PC-3 (cell line): ENCODE measurements around the gene APELA. TPM values are rescaled to one million over a fixed set of nuclear protein-coding genes. Genes with fewer than 3 reads are reported as not detected.
"Not testable (repeated sequence)": the region's sequence is repeated elsewhere in the genome, so short reads cannot be mapped to it uniquely, and the experiment has no call there.

Experiments
- ATAC-seq: fragments of 200-7000 bp; cut with Tn5 transposase; 2 replicates; pipeline ENCODE4 v1.9.1; 2020; ENCODE audit warnings: mild to moderate bottlenecking, moderate library complexity
- BruUV-seq: library from RNA; stranded (reverse); fragments of 400-500 nt; replicated peaks from 2 replicates; lab custom pipeline; 2021; lab: Mats Ljungman, UMichigan
- CTCF ChIA-PET: fragments of 300-600 bp; sonication (Branson Sonifier 250); formaldehyde crosslinking; loops from one replicate; lab custom pipeline; 2022; ENCODE audit warnings: antibody characterized with exemption; lab: Charles Lee
- POLR2A ChIA-PET: fragments of 300-600 bp; sonication (Branson Sonifier 250); formaldehyde crosslinking; loops from one replicate; lab custom pipeline; 2022; ENCODE audit warnings: antibody characterized with exemption; ENCODE audit not compliant: unreplicated experiment; lab: Charles Lee
- DNase-seq: peaks from one replicate; pipeline ENCODE4 v3.0.0-alpha.2; 2015
- H2AFZ ChIP-seq: fragments of 300-600 bp; sonication (generic); 2 replicates; pipeline ENCODE4 v1.6.0; 2016; ENCODE audit warnings: antibody characterized with exemption, low read length
- H3F3A ChIP-seq: fragments of 300-600 bp; sonication (generic); one replicate; pipeline ENCODE4 v1.6.0; 2017; ENCODE audit warnings: antibody characterized with exemption, low read length, control low read depth, mild to moderate bottlenecking; ENCODE audit not compliant: unreplicated experiment
- H3K27ac ChIP-seq: fragments of 300-600 bp; sonication (generic); 2 replicates; pipeline ENCODE4 v1.5.1; 2016; ENCODE audit warnings: mild to moderate bottlenecking, low read length
- H3K27me3 ChIP-seq: fragments of 300-600 bp; sonication (generic); 2 replicates; pipeline ENCODE4 v1.6.1; 2016; ENCODE audit warnings: low read length, mixed read lengths
- H3K36me3 ChIP-seq: fragments of 300-600 bp; sonication (generic); 2 replicates; pipeline ENCODE4 v1.6.1; 2016; ENCODE audit warnings: low read depth, mixed run types, low read length, mixed read lengths
- H3K4me1 ChIP-seq: fragments of 300-600 bp; sonication (generic); 2 replicates; pipeline ENCODE4 v1.5.1; 2016; ENCODE audit warnings: low read length; ENCODE audit not compliant: insufficient read depth
- H3K4me2 ChIP-seq: fragments of 300-600 bp; sonication (generic); 2 replicates; pipeline ENCODE4 v1.6.0; 2016; ENCODE audit warnings: low read length
- H3K4me3 ChIP-seq: fragments of 300-600 bp; sonication (generic); 2 replicates; pipeline ENCODE4 v1.5.1; 2016; ENCODE audit warnings: mild to moderate bottlenecking, low read length, mixed read lengths
- H3K79me2 ChIP-seq: fragments of 300-600 bp; sonication (generic); 2 replicates; pipeline ENCODE4 v1.6.1; 2017; ENCODE audit warnings: low read length, mixed read lengths
- H3K9ac ChIP-seq: fragments of 300-600 bp; sonication (generic); 2 replicates; pipeline ENCODE4 v1.6.0; 2016; ENCODE audit warnings: mild to moderate bottlenecking, low read length
- H3K9me2 ChIP-seq: fragments of 300-600 bp; sonication (generic); replicated peaks from 2 replicates; pipeline ENCODE4 v1.6.1; 2016; ENCODE audit warnings: mixed run types, low read length, mixed read lengths
- H3K9me3 ChIP-seq: fragments of 300-600 bp; sonication (generic); 2 replicates; pipeline ENCODE4 v1.6.1; 2016; ENCODE audit warnings: low read length, mixed read lengths
- H4K20me1 ChIP-seq: fragments of 300-600 bp; sonication (generic); 2 replicates; pipeline ENCODE4 v1.6.1; 2016; ENCODE audit warnings: low read length, mixed read lengths
- EZH2 ChIP-seq: fragments of 300-600 bp; sonication (generic); IDR thresholded peaks from one replicate; pipeline ENCODE4 v1.6.1; 2017; ENCODE audit warnings: antibody characterized with exemption, mild to moderate bottlenecking, low read length; ENCODE audit not compliant: unreplicated experiment
- EZH2phosphoT487 ChIP-seq: fragments of 300-600 bp; sonication (generic); IDR thresholded peaks from 2 replicates; pipeline ENCODE4 v1.6.1; 2018; ENCODE audit warnings: mild to moderate bottlenecking, antibody characterized with exemption, low read length, borderline replicate concordance
- intact Hi-C: fragments of 100-400 bp; cut with micrococcal nuclease; formaldehyde crosslinking; loops from 2 replicates; pipeline ENCODE4 v1.9.0; 2023
- total RNA-seq: library from RNA; depleted of rRNA; stranded (reverse); fragments of >200 nt; gene quantifications from 2 replicates; pipeline ENCODE4 v1.2.3, GENCODE V29; 2014
- TF ChIP-seq, protein P1 (sequence below): fragments of 300-600 bp; sonication (generic); conservative IDR thresholded peaks from 2 replicates; pipeline ENCODE4 v1.5.1; 2017; ENCODE audit warnings: antibody characterized with exemption, low read depth, mild to moderate bottlenecking, low read length

APELA gene
- total RNA-seq, 1 experiment from 2014 or later = not detected

DNA sequence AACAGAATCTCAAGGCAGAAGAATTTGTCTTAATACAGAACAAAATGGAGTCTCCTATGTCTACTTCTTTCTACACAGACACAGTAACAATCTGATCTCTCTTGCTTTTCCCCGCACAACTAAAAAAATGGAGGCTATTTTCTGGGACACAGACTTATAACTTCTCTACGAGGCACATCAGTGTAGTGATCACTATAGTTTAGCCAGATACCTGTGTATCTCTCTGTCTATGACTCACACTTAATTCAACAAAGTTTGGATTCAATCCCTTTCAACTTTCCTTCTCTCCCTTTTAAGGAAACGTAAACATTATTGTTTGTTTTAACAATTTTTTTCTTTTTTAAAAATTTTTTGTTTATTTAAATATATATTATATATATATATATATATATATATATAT, 29.4 kb downstream of the APELA start:
- TF ChIP-seq EZH2phosphoT487 = no peak
- Histone ChIP-seq H3K4me1 (no peaks in the 10 kb centered on the region), H3K4me2 (no peak overlapping the region), H3K36me3 (no peaks in the 10 kb centered on the region), H2AFZ (no peak overlapping the region), H3K9me3 (no peaks in the 10 kb centered on the region), H3K4me3 (no peak overlapping the region), H3F3A (no peaks in the 10 kb centered on the region), H4K20me1 (no peaks in the 10 kb centered on the region), H3K9me2 (no peaks in the 10 kb centered on the region), H3K9ac (no peak overlapping the region), H3K79me2 (no peaks in the 10 kb centered on the region), H3K27me3 (no peaks in the 10 kb centered on the region), H3K27ac (no peak overlapping the region)
- ATAC-seq = peak; percentile 37; the same call in 1 of the 2 replicates
- DNase-seq = peak; percentile 11
- intact Hi-C loops = no loop called here
- BruUV-seq = no TSS peak
- ChIA-PET CTCF (no interaction called here), POLR2A (no interaction called here)

DNA sequence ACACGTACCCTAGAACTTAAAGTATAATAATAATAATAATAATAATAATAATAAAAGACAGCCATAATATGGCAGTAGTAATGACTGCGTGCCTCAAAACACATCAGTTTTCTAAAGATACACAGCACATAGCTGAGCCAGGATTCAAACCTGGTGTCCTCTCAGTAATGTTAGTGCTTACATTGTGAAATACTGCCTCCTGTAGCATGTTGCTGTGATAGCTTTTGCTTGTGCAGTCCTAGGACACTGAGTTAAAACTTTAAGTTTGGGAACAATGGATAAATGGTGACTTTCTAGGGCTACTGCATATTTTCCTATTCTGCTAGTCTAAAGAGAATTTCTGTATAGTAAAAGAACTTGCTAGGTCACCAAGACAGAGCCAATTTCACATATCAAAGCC, 36.5 kb downstream of the APELA start:
- CTCF ChIA-PET = not testable (repeated sequence)

GRCh38 chr4:164918956-164919355, 42.0 kb downstream of the APELA start:
- POLR2A ChIA-PET = no interaction called here
- intact Hi-C loops = no loop called here
- no TSS peak for BruUV-seq

More for the DNA sequence above, 36.5 kb downstream of the APELA start:
- H3F3A ChIP-seq, ATAC-seq, H3K27me3 ChIP-seq, H3K4me2 ChIP-seq, H3K4me3 ChIP-seq, H3K4me1 ChIP-seq, intact Hi-C loops, H3K9ac ChIP-seq, BruUV-seq, H3K79me2 ChIP-seq, H3K27ac ChIP-seq, H3K9me2 ChIP-seq, H4K20me1 ChIP-seq, H3K9me3 ChIP-seq, H3K36me3 ChIP-seq, H2AFZ ChIP-seq, DNase-seq, POLR2A ChIA-PET: not testable (repeated sequence)
- TF ChIP-seq, protein P1, sequence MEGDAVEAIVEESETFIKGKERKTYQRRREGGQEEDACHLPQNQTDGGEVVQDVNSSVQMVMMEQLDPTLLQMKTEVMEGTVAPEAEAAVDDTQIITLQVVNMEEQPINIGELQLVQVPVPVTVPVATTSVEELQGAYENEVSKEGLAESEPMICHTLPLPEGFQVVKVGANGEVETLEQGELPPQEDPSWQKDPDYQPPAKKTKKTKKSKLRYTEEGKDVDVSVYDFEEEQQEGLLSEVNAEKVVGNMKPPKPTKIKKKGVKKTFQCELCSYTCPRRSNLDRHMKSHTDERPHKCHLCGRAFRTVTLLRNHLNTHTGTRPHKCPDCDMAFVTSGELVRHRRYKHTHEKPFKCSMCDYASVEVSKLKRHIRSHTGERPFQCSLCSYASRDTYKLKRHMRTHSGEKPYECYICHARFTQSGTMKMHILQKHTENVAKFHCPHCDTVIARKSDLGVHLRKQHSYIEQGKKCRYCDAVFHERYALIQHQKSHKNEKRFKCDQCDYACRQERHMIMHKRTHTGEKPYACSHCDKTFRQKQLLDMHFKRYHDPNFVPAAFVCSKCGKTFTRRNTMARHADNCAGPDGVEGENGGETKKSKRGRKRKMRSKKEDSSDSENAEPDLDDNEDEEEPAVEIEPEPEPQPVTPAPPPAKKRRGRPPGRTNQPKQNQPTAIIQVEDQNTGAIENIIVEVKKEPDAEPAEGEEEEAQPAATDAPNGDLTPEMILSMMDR = 0 out of 2 replicates have a peak, but pooled peaks have one; percentile 15

More at GRCh38 chr4:164918956-164919355, 42.0 kb downstream of the APELA start:
- no peak overlapping the region for H3K4me2 ChIP-seq
- H3K9ac ChIP-seq = no peak overlapping the region
- H3K9me2 ChIP-seq = no peaks in the 10 kb centered on the region
- H3K36me3 ChIP-seq = no peaks in the 10 kb centered on the region
- no peaks in the 10 kb centered on the region for H3K9me3 ChIP-seq
- TF ChIP-seq EZH2phosphoT487 (no peak), EZH2 (no peak)
- TF ChIP-seq, protein P1 = no peak
- CTCF ChIA-PET = no interaction called here
- H3K79me2 ChIP-seq = no peaks in the 10 kb centered on the region
- DNase-seq = no peak
- no peak overlapping the region for H3K4me3 ChIP-seq
- H2AFZ ChIP-seq = no peak overlapping the region
- no peaks in the 10 kb centered on the region for H3F3A ChIP-seq
- no peak overlapping the region for H3K27ac ChIP-seq
- H4K20me1 ChIP-seq = no peaks in the 10 kb centered on the region
- no peaks in the 10 kb centered on the region for H3K27me3 ChIP-seq
- ATAC-seq = no peak
- H3K4me1 ChIP-seq = no peaks in the 10 kb centered on the region
